ENCODE data around the gene KCTD18. TPM values are rescaled to one million over a fixed set of nuclear protein-coding genes. Genes with fewer than 3 reads are reported as not detected.

KCTD18 gene
- total RNA-seq, 1 donor from 2014 or later, result 31.5 TPM

DNA sequence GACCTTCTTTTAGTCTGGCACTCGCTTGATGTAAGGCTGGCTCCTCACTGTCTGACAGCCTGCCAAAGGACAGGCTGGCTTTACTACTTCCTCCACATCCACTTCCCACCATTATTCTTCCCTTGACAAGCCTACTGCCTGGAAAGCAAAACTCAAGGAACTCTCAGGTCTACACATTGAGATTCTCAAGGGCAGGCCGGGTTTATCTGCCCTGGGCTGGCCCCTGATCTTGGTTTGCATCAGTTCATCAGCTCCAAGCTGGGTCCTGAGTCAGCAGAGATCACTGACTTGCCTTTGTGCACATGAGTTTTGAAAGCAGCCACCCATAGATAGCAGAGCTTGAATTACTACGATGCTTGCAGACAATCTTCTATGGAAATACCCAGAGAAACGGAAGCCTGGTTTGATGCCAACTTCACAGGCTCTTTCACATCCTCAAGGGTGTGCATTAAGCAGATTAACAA is 53.9 kb downstream of the KCTD18 start:
- DNase-seq (ENCODE audit: low spot score), result peak; percentile 28

DNA sequence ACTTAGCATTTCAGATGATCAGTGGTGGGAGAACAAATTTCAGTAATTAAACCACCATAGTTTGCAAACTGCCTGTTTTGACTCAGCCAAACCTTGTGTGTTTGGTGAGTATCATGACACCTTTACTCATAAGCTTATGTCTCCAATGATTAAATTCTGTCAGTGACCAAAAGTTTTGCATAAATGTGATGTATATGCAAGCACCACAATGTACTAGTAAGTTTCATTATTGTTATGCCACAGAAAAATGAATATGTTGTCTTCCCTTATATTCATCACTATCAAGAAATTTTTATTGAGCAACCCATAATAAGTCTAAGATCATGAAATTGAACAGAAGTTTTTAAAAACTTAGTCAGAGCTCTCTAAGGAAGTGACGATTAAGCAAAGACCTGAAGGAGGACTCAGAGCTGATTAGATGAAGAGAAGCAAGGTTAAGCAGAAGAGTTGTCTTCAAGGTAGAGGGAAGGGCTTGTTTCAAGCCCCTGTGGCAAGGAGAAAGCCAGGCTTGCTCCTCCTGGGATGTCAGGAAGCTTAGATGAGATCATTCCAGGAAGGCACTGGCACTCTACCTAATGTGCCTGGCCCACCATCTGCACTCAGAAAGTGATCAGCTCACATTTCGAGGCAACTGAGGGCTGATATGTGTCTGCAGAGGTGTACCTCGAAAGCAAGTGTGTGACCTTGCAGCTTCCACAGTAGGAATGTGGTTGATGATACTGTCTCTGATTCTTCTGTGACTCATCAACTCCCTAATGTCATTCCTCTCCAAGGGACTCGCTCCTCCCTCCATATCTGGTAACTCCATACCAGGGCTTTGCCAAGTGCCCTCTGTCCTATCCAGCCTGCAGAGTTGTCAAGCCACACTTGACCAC is 54.7 kb downstream of the KCTD18 start:
- no peak for DNase-seq (ENCODE audit: low spot score)

GRCh38 chr2:200453853-200454534 is 55.9 kb downstream of the KCTD18 start:
- DNase-seq (ENCODE audit: low spot score), result no peak

GRCh38 chr2:200453142-200453852 is 56.6 kb downstream of the KCTD18 start:
- DNase-seq (ENCODE audit: low spot score), result no peak

DNA sequence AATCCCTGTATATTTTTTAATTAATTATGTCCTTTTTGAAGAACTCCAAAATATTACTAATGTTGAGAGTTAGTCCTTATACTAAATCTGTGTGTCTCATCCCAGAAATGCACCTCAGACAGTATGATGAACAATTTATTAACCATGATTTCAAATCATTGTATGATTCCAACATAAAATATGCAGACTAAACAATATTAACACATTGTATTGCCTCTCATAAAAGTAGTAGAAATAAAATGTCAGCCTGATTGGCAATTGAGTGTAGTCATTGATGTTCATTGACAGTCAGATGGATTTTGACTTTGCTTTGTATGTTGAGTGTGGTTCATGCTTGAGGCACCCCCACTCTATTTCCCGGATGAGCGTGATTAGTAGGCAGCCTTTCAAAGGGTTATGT is 57.5 kb downstream of the KCTD18 start:
- no peak for DNase-seq (ENCODE audit: low spot score)

- DNase-seq (ENCODE audit: low spot score), result no peak
These were observed 58.4 kb downstream of the KCTD18 start for GRCh38 chr2:200451511-200451910.

DNA sequence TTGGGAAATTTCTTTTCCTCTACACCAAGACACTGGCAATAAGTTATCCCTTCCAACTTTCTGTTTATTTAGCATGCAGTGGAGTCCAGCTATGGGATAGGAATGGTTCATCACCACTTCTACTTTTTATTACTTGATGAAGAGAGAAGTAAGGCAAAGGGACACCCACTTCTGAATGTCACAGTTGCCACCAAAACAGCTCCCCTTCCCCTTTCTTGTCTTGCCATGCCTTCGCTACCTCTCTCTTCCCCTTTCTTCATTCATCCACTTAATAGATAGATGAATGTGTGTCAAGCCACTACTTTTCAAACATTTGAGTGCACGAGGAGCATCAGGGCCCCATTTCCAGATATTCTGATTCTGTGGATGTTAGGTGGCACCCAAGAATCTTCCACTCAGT is 59.6 kb downstream of the KCTD18 start:
- no peak for DNase-seq (ENCODE audit: low spot score)

DNA sequence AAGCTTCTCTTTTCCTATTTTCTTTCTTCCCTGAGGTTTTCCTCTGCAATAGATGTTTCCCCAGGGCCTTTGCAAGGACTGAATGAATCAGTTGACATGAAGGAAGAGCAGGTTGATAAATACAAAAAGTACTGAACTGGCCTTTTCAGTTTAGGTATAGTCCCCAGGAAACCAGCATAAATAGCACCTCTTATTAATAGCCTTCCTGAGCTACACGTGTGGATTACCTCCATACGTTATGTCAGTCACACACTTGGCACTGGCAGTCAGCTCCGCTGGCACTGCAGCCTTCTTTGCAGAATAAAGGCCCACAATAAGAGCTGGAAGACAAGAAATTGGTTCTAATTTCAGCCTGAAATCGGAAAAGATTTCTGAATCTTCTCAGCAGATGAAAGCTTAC is 60.7 kb downstream of the KCTD18 start:
- no peak for DNase-seq (ENCODE audit: low spot score)

DNA sequence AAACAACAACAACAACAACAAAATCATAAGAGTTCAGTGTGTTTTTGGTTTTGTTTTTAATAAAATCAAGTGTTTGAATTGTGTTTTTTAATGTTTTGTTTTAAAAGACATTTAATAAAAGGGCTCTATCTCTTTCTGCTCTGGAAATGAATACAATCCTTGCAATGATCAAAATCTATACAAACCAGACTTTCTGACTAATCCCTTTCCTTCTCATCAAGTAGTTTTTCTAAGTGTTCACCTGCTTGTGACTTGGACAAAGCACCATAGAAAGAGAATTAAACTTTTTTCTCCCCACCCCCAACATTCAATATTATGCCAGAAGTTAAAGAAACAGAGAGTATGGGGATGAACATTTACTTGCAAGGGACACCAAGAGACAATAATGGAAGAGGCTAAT is 61.4 kb downstream of the KCTD18 start:
- DNase-seq (ENCODE audit: low spot score), result no peak

- DNase-seq (ENCODE audit: low spot score), result no peak
These were observed 62.6 kb downstream of the KCTD18 start for GRCh38 chr2:200447139-200447855.

- no peak for DNase-seq (ENCODE audit: low spot score)
These were observed 63.3 kb downstream of the KCTD18 start for GRCh38 chr2:200446612-200447011.

GRCh38 chr2:200445284-200445683 is 64.6 kb downstream of the KCTD18 start:
- no peak for DNase-seq (ENCODE audit: low spot score)

DNA sequence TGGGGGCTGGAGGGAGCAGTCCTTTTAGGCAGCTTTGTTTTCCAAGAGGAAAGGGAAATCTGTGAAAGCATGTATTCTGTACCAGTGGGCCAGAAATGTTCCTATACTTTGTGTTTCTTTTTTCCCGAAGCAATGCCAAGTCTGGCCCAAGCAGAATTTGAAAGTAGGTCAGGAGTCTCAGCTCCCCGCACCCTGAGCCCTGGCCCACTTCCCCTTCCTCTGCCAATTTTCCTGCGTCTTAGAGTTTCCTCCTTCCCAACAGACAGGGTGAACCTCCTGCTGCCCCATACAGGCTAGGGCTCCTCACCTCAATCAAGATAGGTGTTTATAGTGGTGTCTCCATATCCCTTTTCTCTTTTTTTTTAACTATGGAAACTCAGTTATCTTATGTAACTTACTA is 65.3 kb downstream of the KCTD18 start:
- DNase-seq (ENCODE audit: low spot score), result no peak

DNA sequence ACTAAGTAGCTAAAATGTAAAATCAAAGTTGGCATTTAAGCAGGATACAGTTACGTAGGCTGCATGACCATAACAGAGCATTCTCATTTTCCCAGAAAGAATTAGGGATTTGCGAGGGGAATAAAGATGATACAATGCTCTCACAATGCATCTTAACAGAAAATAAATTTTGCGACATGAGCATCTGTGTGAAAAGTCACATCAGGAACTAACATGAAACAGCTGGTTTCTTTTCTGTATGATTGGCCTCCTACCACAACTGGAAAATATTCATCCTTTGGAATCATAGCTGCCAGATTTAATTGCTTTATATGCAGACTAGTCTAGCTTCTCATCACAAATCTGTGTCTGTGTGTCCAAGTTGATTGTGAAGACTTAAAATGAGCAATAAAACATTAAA is 66.0 kb downstream of the KCTD18 start:
- no peak for DNase-seq (ENCODE audit: low spot score)

- no peak for DNase-seq (ENCODE audit: low spot score)
These were observed 66.5 kb downstream of the KCTD18 start for GRCh38 chr2:200443376-200443775.

GRCh38 chr2:200442471-200442870 is 67.4 kb downstream of the KCTD18 start:
- DNase-seq (ENCODE audit: low spot score), result no peak

- DNase-seq (ENCODE audit: low spot score), result no peak
These were observed 69.9 kb downstream of the KCTD18 start for GRCh38 chr2:200439981-200440380.
